22Rv1 (cell line): ENCODE data around the gene CD80.

Source experiments
- ZFX ChIP-seq: fragments of 450-650 bp; IDR thresholded peaks from 2 replicates; pipeline ENCODE4 v1.6.1; 2017; ENCODE audit warnings: antibody characterized with exemption, borderline replicate concordance
- TF ChIP-seq, protein P1 (sequence below): fragments of 450-650 bp; IDR thresholded peaks from 2 replicates; pipeline ENCODE4 v1.5.1; 2017; ENCODE audit warnings: mild to moderate bottlenecking

DNA sequence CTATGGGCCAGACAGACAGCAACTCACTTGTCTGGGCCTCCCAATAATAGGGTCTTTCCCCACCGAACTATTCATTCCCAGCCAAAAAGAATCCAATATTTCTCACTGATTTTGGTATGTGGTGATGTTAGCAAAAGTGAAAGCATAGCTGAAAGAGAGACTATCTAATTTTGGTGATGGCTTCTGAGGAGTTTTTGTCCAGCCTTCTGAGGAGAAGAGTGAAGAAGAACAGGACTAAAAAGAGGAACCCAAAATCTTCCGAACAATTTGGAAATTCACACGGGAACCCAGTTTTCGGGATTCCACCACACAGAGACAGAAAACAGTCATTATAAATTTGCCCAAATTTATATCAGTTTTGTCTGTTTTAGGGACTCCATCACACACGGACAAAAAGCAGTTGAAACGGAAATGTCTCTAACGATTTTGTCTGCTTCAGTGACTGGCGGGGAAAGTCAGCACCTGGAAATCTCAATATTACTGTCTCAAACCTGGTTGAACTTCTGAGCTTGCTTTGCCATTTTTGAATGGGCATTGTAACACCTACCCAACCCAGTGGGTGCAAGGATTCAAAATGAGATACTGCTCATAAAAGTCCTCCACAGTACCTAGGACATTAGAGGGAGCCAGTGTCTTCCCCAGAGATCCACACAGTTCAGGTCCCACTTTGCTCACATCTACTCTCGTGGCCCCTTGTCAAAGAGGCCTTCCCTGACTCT lies 9.1 kb downstream of the CD80 start:
- TF ChIP-seq, protein P1, sequence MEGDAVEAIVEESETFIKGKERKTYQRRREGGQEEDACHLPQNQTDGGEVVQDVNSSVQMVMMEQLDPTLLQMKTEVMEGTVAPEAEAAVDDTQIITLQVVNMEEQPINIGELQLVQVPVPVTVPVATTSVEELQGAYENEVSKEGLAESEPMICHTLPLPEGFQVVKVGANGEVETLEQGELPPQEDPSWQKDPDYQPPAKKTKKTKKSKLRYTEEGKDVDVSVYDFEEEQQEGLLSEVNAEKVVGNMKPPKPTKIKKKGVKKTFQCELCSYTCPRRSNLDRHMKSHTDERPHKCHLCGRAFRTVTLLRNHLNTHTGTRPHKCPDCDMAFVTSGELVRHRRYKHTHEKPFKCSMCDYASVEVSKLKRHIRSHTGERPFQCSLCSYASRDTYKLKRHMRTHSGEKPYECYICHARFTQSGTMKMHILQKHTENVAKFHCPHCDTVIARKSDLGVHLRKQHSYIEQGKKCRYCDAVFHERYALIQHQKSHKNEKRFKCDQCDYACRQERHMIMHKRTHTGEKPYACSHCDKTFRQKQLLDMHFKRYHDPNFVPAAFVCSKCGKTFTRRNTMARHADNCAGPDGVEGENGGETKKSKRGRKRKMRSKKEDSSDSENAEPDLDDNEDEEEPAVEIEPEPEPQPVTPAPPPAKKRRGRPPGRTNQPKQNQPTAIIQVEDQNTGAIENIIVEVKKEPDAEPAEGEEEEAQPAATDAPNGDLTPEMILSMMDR, result no peak
- TF ChIP-seq ZFX, result no peak
